T-cell (primary cell): ENCODE results near the gene TNC. TPM values are rescaled to one million over a fixed set of nuclear protein-coding genes. Genes with fewer than 3 reads are reported as not detected.
A peak's percentile ranks its signal among the peaks of the same experiment; 100 is the strongest.

Experiments
- ATAC-seq, 4 experiments: fragments of 200-7000 bp in 3 of 4; fragments of 150-1000 bp in 1 of 4; cut with Tn5 transposase; replicated peaks in 1 of 4; 1 replicate in 3 of 4; 2 replicates in 1 of 4; pipeline ENCODE4 v1.10.0; 2021; ENCODE audit warnings: moderate library complexity in 3 of 4, mild to moderate bottlenecking in 2 of 4, moderate number of reproducible peaks in 1 of 4
- CTCF ChIA-PET, 2 donors: fragments of 300-600 bp; sonication (Branson Sonifier 250); formaldehyde crosslinking; loops; one replicate each; lab custom pipeline; 2022; ENCODE audit warnings: antibody characterized with exemption in 2 of 2; lab: Charles Lee
- POLR2A ChIA-PET, 2 donors: fragments of 300-600 bp; sonication (Branson Sonifier 250); formaldehyde crosslinking; loops; one replicate each; lab custom pipeline; 2022; ENCODE audit warnings: antibody characterized with exemption in 2 of 2; lab: Charles Lee
- DNase-seq, 35 experiments: peaks; one replicate each; pipeline versions ENCODE4 v3.0.0 to v3.0.0-alpha.2; 2013 to 2023
- H3K27ac ChIP-seq: one replicate; pipeline ENCODE4 v1.5.1; 2013; ENCODE audit warnings: low read length
- H3K27me3 ChIP-seq, 2 experiments: replicated peaks in 1 of 2; 1 replicate in 1 of 2; 2 replicates in 1 of 2; pipeline versions ENCODE4 v1.6.1 to v1.7.0; 2013; ENCODE audit warnings: low read length in 1 of 2, mixed read lengths in 1 of 2; ENCODE audit not compliant: control insufficient read depth in 2 of 2, insufficient read depth in 2 of 2; ENCODE audit errors: extremely low read depth in 1 of 2
- H3K36me3 ChIP-seq, 2 donors: 1 replicate in 1 of 2; 2 replicates in 1 of 2; pipeline versions ENCODE4 v1.6.1 to v1.7.0; 2013; ENCODE audit warnings: low read length in 1 of 2; ENCODE audit not compliant: control insufficient read depth in 2 of 2, insufficient read depth in 1 of 2; ENCODE audit errors: extremely low read depth in 1 of 2
- H3K4me1 ChIP-seq, 2 experiments: 1 replicate in 1 of 2; 2 replicates in 1 of 2; pipeline versions ENCODE4 v1.6.1 to v1.7.0; 2013; ENCODE audit warnings: low read length in 2 of 2, mixed read lengths in 1 of 2; ENCODE audit not compliant: insufficient read depth in 2 of 2, control insufficient read depth in 1 of 2; ENCODE audit errors: extremely low read depth in 1 of 2
- H3K4me3 ChIP-seq, 2 donors: 1 replicate in 1 of 2; 2 replicates in 1 of 2; pipeline versions ENCODE4 v1.5.1 to v1.7.0; 2013; ENCODE audit warnings: mild to moderate bottlenecking in 2 of 2, low read length in 1 of 2, moderate library complexity in 1 of 2; ENCODE audit not compliant: control insufficient read depth in 1 of 2; ENCODE audit errors: extremely low read depth in 1 of 2
- H3K9me3 ChIP-seq: 2 replicates; pipeline ENCODE4 v1.7.0; 2013
- H3K27ac Mint-ChIP-seq, 2 donors: one replicate each; pipeline ENCODE4 v1.8.0; 2020 to 2021; ENCODE audit warnings: mild to moderate bottlenecking in 2 of 2, mixed read lengths in 2 of 2
- H3K27me3 Mint-ChIP-seq, 2 donors: one replicate each; pipeline ENCODE4 v1.8.0; 2021 to 2022; ENCODE audit warnings: mixed read lengths in 2 of 2
- H3K36me3 Mint-ChIP-seq: one replicate; pipeline ENCODE4 v1.8.0; 2021; ENCODE audit warnings: mixed read lengths
- H3K4me1 Mint-ChIP-seq, 3 donors: one replicate each; pipeline ENCODE4 v1.8.0; 2020 to 2022; ENCODE audit warnings: mixed read lengths in 3 of 3, mild to moderate bottlenecking in 1 of 3
- H3K4me3 Mint-ChIP-seq, 3 donors: one replicate each; pipeline ENCODE4 v1.8.0; 2020 to 2022; ENCODE audit warnings: mild to moderate bottlenecking in 3 of 3, mixed read lengths in 3 of 3, moderate library complexity in 3 of 3
- H3K9me3 Mint-ChIP-seq, 3 donors: one replicate each; pipeline ENCODE4 v1.8.0; 2020 to 2022; ENCODE audit warnings: mixed read lengths in 3 of 3
- WGBS: methylation state at CpG from one replicate; pipeline ENCODE4 v1.1.5; 2013; ENCODE audit warnings: missing lambda C conversion rate; ENCODE audit not compliant: insufficient coverage; 5-methylcytosine and 5-hydroxymethylcytosine counted together
- total RNA-seq, 35 experiments: library from RNA in 6 of 35; stranded (reverse) in 6 of 35; fragments of 120-200 nt in 1 of 35; gene quantifications; one replicate each; pipeline versions ENCODE4 v1.2.1 to v1.2.4 and lab custom pipeline; 2013 to 2026

TNC gene
- total RNA-seq, 5 donors from 2014 or later (not counting 1 experiment from before 2014, with no cell fraction given) = 0.16 to 0.29 (median 0.20) TPM; not detected in 2

GRCh38 chr9:114991861-114992260 is 126.1 kb downstream of the TNC start:
- Mint-ChIP-seq H3K27ac (no peak overlapping the region), H3K4me3 (no peak overlapping the region), H3K27me3 (no peaks in the 10 kb centered on the region), H3K9me3 (no peaks in the 10 kb centered on the region), H3K4me1 (peaks cover 34 to 37% (median 35%) of the 10 kb centered on the region in 3 donors), H3K36me3 (no peaks in the 10 kb centered on the region)
- Histone ChIP-seq H3K4me3 (no peak overlapping the region), H3K9me3 (no peaks in the 10 kb centered on the region), H3K27ac (no peak overlapping the region), H3K4me1 (peaks cover 12 to 15% of the 10 kb centered on the region in 2 experiments), H3K36me3 (no peaks in the 10 kb centered on the region), H3K27me3 (no peaks in the 10 kb centered on the region)
- CTCF ChIA-PET = interaction anchor here in 1 of 2 donors (0.6 kb wide), 1 partner anchor 209 kb away, joined by 5 read pairs; no protein-coding TSS in a partner anchor
- no peak for ATAC-seq
- no CpG with 5 or more reads among the region's 7 CpGs for WGBS
- no peak for DNase-seq
- POLR2A ChIA-PET = interaction anchor here (0.6 to 0.7 kb wide), 3 partner anchors 18 to 317 kb away, joined by 3 to 4 read pairs (median 3); no protein-coding TSS in a partner anchor

DNA sequence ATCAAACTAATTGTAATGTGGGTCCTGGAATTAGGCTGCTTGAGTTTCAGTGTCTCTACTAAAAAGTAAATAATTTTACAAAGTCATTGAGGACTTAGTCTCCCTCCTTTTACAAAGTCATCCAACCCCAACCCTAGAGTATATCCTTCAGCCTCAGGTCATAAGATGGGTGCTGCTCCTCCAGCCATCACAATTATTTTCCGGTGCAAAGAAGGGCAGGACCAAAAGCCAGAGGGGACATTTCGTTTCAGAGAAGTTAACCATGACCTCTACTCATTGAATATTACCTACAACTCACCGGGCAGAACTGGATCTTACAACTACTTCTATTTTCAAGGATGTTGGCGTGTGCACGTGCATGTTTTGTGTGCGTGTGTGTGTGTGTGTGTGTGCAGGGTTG is 127.1 kb downstream of the TNC start:
- POLR2A ChIA-PET = interaction anchor here in 1 of 2 donors (0.7 kb wide), 1 partner anchor 17 kb away, joined by 3 read pairs; no protein-coding TSS in a partner anchor
- no peaks in the 10 kb centered on the region for H3K36me3 ChIP-seq
- no peak overlapping the region for H3K27ac ChIP-seq
- H3K4me1 ChIP-seq = peaks cover 12 to 15% of the 10 kb centered on the region in 2 experiments
- CTCF ChIA-PET = no interaction called here
- DNase-seq (no peak), ATAC-seq (no peak)
- no peaks in the 10 kb centered on the region for H3K36me3 Mint-ChIP-seq
- H3K4me3 ChIP-seq = no peak overlapping the region
- no peaks in the 10 kb centered on the region for H3K9me3 ChIP-seq
- no peaks in the 10 kb centered on the region for H3K27me3 ChIP-seq
- no peaks in the 10 kb centered on the region for H3K27me3 Mint-ChIP-seq
- WGBS = 100% methylated on average over 1 of the region's 6 CpGs
- H3K4me1 Mint-ChIP-seq = peaks cover 34 to 37% (median 35%) of the 10 kb centered on the region in 3 donors
- peak overlapping the region in 1 of 2 donors; percentile 76 for H3K27ac Mint-ChIP-seq
- H3K9me3 Mint-ChIP-seq = no peaks in the 10 kb centered on the region
- H3K4me3 Mint-ChIP-seq = no peak overlapping the region

- 4% methylated on average over 3 of the region's 4 CpGs for WGBS
- H3K9me3 Mint-ChIP-seq = no peaks in the 10 kb centered on the region
These were observed 128.2 kb downstream of the TNC start for GRCh38 chr9:114989600-114990410.

DNA sequence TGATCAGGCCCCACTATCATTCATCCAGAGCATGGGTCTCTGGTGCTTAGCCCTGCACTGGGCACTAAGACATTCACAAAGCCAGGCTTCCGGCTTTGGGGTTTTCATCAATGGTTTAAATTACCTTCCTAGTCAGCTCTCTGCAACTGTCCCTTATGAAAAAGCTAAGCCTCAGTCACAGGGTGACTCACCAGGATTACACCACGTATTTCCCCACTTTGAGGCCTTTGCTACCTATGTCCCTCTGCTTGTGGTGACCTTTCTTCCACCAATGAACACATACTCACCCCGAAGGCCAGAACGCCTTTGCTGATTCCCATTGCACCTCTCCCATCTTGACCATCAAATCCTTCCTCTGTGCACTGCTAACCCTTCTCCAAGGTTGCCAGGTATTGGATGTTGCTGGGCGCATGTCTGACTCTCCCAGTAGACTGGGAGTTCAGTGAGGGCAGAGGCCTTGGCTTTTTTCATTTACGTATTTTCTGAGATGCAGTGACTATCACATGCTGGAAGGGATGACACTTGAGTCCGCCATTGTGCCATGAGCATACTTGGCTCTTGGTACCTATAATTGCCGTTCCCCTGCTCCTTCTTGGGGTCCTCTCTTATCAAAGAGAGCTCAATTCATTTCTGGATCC is 128.9 kb downstream of the TNC start:
- Mint-ChIP-seq H3K4me3 (peak overlapping the region in 1 of 3 donors; percentile 56), H3K27me3 (no peaks in the 10 kb centered on the region), H3K4me1 (peaks cover 34 to 37% (median 34%) of the 10 kb centered on the region in 3 donors), H3K36me3 (no peaks in the 10 kb centered on the region), H3K27ac (peak overlapping the region; percentile 94 to 97), H3K9me3 (no peaks in the 10 kb centered on the region)
- Histone ChIP-seq H3K4me3 (no peak overlapping the region), H3K27ac (peak overlapping the region; percentile 44), H3K36me3 (no peaks in the 10 kb centered on the region), H3K9me3 (no peaks in the 10 kb centered on the region), H3K4me1 (peaks cover 12 to 15% of the 10 kb centered on the region in 2 experiments), H3K27me3 (no peaks in the 10 kb centered on the region)
- DNase-seq = peak in 1 of 35 experiments; percentile 10
- ATAC-seq = no peak
- 59% methylated on average over 8 of the region's 8 CpGs for WGBS
- ChIA-PET CTCF (interaction anchor here in 1 of 2 donors (0.9 kb wide), 2 partner anchors 60 to 82 kb away, joined by 3 read pairs; no protein-coding TSS in a partner anchor), POLR2A (interaction anchor here in 1 of 2 donors (0.5 to 0.8 kb wide), 2 partner anchors 39 to 60 kb away, joined by 4 to 9 read pairs; no protein-coding TSS in a partner anchor)

More at GRCh38 chr9:114989600-114990410, 128.2 kb downstream of the TNC start:
- peak overlapping the region in 2 of 3 donors; percentile 51 to 56 for H3K4me3 Mint-ChIP-seq
- H3K27me3 Mint-ChIP-seq = no peaks in the 10 kb centered on the region
- no peaks in the 10 kb centered on the region for H3K36me3 Mint-ChIP-seq
- ATAC-seq (peak; percentile 69 to 89 (median 76)), DNase-seq (peak in 30 of 35 experiments; percentile 5 to 72 (median 32))
- POLR2A ChIA-PET = interaction anchor here in 1 of 2 donors (0.8 kb wide), 1 partner anchor 60 kb away, joined by 9 read pairs; no protein-coding TSS in a partner anchor
- no peak overlapping the region for H3K4me3 ChIP-seq
- no peaks in the 10 kb centered on the region for H3K9me3 ChIP-seq
- CTCF ChIA-PET = interaction anchor here in 1 of 2 donors (0.9 kb wide), 2 partner anchors 61 to 83 kb away, joined by 3 read pairs; no protein-coding TSS in a partner anchor
- peaks cover 34 to 37% (median 34%) of the 10 kb centered on the region in 3 donors for H3K4me1 Mint-ChIP-seq
- H3K27me3 ChIP-seq = no peaks in the 10 kb centered on the region
- H3K27ac ChIP-seq = peak overlapping the region; percentile 44
- H3K27ac Mint-ChIP-seq = peak overlapping the region; percentile 94 to 97
- peaks cover 12 to 15% of the 10 kb centered on the region in 2 experiments for H3K4me1 ChIP-seq
- no peaks in the 10 kb centered on the region for H3K36me3 ChIP-seq

DNA sequence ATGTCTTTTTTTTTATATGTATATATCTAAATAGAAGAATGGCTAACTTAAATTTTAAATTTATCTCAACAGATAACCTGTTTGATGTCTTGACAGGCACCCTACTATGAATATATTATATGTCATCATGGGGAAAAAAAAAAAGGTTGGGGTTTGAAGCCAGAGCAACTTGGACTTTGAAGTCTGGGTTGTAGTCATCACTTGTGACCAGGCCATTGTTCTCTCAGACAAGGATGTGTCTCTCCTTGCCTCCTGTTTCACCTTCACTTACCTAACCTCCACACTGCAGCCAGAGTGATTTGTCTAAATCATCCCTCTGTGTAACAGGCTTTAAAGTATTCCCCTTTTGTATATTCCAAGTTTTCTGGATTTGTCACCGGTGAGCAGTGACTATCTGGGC is 130.8 kb downstream of the TNC start:
- ChIA-PET POLR2A (no interaction called here), CTCF (no interaction called here)
- Mint-ChIP-seq H3K9me3 (no peaks in the 10 kb centered on the region), H3K4me1 (peaks cover 25 to 37% (median 34%) of the 10 kb centered on the region in 3 donors), H3K27me3 (no peaks in the 10 kb centered on the region), H3K36me3 (no peaks in the 10 kb centered on the region), H3K4me3 (no peak overlapping the region), H3K27ac (no peak overlapping the region)
- Histone ChIP-seq H3K9me3 (no peaks in the 10 kb centered on the region), H3K27me3 (no peaks in the 10 kb centered on the region), H3K27ac (no peak overlapping the region), H3K36me3 (no peaks in the 10 kb centered on the region), H3K4me1 (peaks cover 12 to 15% of the 10 kb centered on the region in 2 experiments), H3K4me3 (no peak overlapping the region)
- no peak for DNase-seq
- no peak for ATAC-seq
- WGBS = 100% methylated on average over 1 of the region's 1 CpG
